Measurements from ENCODE around the gene LSR. TPM values are rescaled to one million over a fixed set of nuclear protein-coding genes. Genes with fewer than 3 reads are reported as not detected.

Gene LSR
- total and polyA plus RNA-seq, 2 donors from 2014 or later, result 37.9 to 87.2 TPM

- Histone ChIP-seq H3K36me3 (ENCODE audit: control insufficient read depth in 2 of 3, insufficient read depth in 3 of 3, low read length in 3 of 3) (no peaks in the 10 kb centered on the region), H3K9ac (ENCODE audit: low read length in 3 of 3) (no peak overlapping the region), H3K27ac (ENCODE audit: low read depth in 2 of 2, low read length in 2 of 2) (no peak overlapping the region), H3K27me3 (ENCODE audit: control insufficient read depth, insufficient read depth, low read length) (no peaks in the 10 kb centered on the region), H3K9me3 (ENCODE audit: control insufficient read depth in 2 of 3, insufficient read depth in 1 of 3, low read length in 3 of 3) (peaks cover 0 to 4% (median 3%) of the 10 kb centered on the region in 3 donors), H3K4me3 (ENCODE audit: low read length in 3 of 3) (no peak overlapping the region), H3K4me1 (ENCODE audit: control insufficient read depth in 2 of 3, insufficient read depth in 2 of 3, low read depth in 1 of 3, low read length in 3 of 3) (no peaks in the 10 kb centered on the region)
- TF ChIP-seq CTCF (IDR thresholded peaks at IDR 0.05; ENCODE audit: borderline replicate concordance, extremely low read depth, insufficient read depth), result no peak
- DNase-seq (no peak), FAIRE-seq (no peak)
- intact Hi-C loops (cut with DNase I), result no loop called here
These were observed 24.8 kb upstream of the LSR start for GRCh38 chr19:35223862-35224505.

- Histone ChIP-seq H3K36me3 (ENCODE audit: control insufficient read depth in 2 of 3, insufficient read depth in 3 of 3, low read length in 3 of 3) (no peaks in the 10 kb centered on the region), H3K9me3 (ENCODE audit: control insufficient read depth in 2 of 3, insufficient read depth in 1 of 3, low read length in 3 of 3) (peaks cover 0 to 4% (median 3%) of the 10 kb centered on the region in 3 donors), H3K4me1 (ENCODE audit: control insufficient read depth in 2 of 3, insufficient read depth in 2 of 3, low read depth in 1 of 3, low read length in 3 of 3) (no peaks in the 10 kb centered on the region), H3K27ac (ENCODE audit: low read depth in 2 of 2, low read length in 2 of 2) (no peak overlapping the region), H3K4me3 (ENCODE audit: low read length in 3 of 3) (no peak overlapping the region), H3K9ac (ENCODE audit: low read length in 3 of 3) (no peak overlapping the region), H3K27me3 (ENCODE audit: control insufficient read depth, insufficient read depth, low read length) (no peaks in the 10 kb centered on the region)
- peak in 3 of 5 donors; percentile 15 to 52 (median 25) for DNase-seq
- TF ChIP-seq CTCF (IDR thresholded peaks at IDR 0.05; ENCODE audit: borderline replicate concordance, extremely low read depth, insufficient read depth), result no peak
- intact Hi-C loops (cut with DNase I), result no loop called here
- FAIRE-seq, result no peak
These were observed 23.9 kb upstream of the LSR start for GRCh38 chr19:35224681-35225571.

- H3K27me3 ChIP-seq (ENCODE audit: control insufficient read depth, insufficient read depth, low read length), result no peaks in the 10 kb centered on the region
- no peaks in the 10 kb centered on the region for H3K36me3 ChIP-seq (ENCODE audit: control insufficient read depth in 2 of 3, insufficient read depth in 3 of 3, low read length in 3 of 3)
- FAIRE-seq, result no peak
- no peak for TF ChIP-seq CTCF (IDR thresholded peaks at IDR 0.05; ENCODE audit: borderline replicate concordance, extremely low read depth, insufficient read depth)
- H3K27ac ChIP-seq (ENCODE audit: low read depth in 2 of 2, low read length in 2 of 2), result no peak overlapping the region
- H3K4me1 ChIP-seq (ENCODE audit: control insufficient read depth in 2 of 3, insufficient read depth in 2 of 3, low read depth in 1 of 3, low read length in 3 of 3), result no peaks in the 10 kb centered on the region
- intact Hi-C loops (cut with DNase I), result no loop called here
- H3K4me3 ChIP-seq (ENCODE audit: low read length in 3 of 3), result no peak overlapping the region
- DNase-seq, result no peak
- no peak overlapping the region for H3K9ac ChIP-seq (ENCODE audit: low read length in 3 of 3)
- H3K9me3 ChIP-seq (ENCODE audit: control insufficient read depth in 2 of 3, insufficient read depth in 1 of 3, low read length in 3 of 3), result peaks cover 0 to 3% (median 0%) of the 10 kb centered on the region in 3 donors
These were observed 22.9 kb upstream of the LSR start for GRCh38 chr19:35225951-35226350.
